Cortex of kidney (tissue), 1 donor: ENCODE data around the gene PRKCZ.

Experiments used
- DNase-seq: peaks from one replicate; lab custom pipeline; 2025; lab: John Stamatoyannopoulos, UW

Gene PRKCZ

DNA sequence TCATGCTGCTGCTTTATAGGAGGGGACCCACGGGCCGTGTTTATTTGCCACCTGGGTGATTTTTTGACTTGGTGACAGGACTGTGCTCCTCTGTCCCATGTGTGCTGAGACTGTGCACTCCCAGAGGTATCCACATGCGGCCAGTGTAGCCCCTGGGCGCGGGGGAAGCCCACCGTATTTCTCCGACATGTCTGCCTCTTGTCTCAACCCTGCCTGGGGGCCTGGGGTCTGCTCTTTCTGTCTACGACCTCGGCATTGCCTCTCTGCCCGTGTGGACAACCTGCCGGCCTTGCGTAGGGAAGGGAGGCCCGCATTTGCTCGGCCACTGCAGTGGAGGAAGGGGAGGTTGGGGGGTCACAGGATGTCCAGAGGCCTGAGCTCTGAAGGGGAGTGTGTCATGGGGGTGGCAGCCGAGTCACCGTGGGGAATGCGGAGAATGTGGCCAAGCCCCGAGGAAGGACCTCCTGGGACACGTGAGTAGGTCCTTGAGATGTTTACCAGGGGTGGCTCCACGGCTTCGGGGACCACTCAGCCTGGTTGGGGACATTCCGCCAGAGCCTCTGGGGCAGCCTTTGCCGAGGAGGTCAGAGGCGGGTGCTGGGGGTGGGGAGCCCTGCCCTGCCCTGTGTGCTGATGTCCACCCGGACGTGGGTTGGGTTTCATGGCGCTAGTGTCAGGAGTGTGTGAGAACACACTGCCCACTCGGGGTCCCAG, 11.0 kb downstream of the PRKCZ start:
- no peak for DNase-seq

DNA sequence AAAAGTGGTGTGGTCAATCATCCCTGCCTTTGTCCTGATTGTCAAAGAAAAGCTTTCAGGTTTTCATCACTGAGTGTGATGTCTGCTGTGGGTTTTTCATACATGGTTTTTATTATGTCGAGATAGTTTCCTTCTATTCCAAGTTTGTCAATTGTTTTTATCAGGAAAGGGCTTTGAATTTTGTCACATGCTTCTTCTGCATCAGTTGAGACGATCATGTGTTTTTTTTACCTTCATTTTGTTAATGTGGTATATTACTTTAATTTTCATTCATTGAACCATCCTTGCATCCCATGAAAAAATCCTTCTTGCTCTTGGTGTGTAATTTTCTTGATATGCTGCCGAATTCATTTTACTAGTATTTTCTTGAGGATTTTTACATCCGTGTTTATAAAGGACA, 15.5 kb downstream of the PRKCZ start:
- no peak for DNase-seq

DNA sequence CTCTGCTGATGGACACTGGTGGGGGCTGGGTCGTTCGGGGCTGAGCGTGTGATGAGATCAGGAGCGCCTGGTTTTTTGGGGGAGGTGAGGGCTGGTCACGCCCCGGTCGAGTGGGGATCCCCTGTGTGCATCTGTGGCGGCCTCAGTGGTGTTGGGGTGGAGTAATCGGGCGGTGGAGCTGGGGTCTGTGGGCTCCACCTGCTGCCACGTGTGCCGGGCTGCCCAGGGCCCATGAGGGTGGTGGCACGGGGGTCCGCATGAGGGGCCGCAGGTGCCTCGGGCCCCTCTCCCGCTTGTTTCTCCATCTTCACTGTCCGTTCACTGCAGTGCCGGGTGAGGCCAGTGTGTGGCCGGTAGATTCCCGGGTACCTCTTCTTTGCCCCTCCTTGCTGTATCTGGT, 17.2 kb downstream of the PRKCZ start:
- no peak for DNase-seq

DNA sequence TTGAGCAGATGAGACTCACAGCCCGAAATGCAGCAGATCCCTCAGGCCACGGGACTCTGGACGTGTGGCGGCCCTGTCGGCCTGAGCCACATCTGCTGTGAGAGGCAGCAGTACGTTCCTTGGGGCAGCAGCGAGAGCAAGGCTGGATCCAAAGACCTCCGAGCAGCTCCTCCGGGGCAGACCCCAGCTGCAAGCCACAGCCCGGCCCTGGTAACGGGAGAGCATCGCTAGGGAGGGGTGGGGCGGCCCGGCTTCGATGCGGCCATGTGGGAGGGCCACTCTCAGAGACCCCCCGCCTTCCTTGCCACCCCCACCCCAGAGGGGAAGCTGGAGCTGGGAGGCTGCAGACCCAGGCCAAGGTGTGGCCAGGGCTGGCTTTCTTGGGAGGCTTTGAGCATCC, 17.8 kb downstream of the PRKCZ start:
- no peak for DNase-seq

DNA sequence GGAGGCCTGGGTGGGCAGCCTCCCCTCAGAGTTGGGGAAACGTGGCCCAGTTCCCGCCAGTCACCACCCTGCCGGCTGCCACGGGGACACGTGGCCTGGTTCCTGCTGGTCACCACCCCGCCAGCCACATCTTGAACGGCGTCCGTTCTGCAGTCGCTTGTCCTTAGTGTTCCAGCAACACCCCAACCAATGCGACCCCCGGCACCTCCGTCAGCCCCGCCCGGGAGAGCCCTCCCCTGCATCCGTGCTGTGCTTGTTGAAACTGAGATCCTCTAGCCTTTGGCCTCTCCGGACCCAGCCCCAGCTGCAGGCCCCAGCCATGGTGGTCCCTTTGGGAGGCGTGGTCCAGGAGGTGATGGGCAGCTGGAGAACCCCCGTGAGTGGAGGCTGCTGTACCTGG, 18.7 kb downstream of the PRKCZ start:
- no peak for DNase-seq

DNA sequence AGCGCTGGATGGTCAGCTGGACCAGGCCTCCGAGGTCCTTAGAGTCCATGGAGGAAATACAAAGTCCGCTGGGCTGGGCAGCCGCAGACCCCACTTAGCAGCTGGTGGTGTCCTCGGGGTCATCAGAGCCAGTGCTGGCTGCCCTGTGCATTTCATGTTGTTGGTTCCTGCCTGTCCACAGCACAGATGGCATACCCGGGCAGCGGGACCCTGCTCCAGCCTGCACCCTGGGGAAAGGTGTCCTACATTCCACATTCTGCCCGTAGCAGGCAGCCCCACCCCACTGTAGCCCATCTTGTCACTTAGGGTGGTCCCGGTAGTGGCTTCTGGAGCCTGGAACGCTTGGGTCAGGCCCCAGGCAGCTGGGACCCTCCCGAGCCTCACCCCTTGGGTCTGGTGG, 19.8 kb downstream of the PRKCZ start:
- DNase-seq = no peak

DNA sequence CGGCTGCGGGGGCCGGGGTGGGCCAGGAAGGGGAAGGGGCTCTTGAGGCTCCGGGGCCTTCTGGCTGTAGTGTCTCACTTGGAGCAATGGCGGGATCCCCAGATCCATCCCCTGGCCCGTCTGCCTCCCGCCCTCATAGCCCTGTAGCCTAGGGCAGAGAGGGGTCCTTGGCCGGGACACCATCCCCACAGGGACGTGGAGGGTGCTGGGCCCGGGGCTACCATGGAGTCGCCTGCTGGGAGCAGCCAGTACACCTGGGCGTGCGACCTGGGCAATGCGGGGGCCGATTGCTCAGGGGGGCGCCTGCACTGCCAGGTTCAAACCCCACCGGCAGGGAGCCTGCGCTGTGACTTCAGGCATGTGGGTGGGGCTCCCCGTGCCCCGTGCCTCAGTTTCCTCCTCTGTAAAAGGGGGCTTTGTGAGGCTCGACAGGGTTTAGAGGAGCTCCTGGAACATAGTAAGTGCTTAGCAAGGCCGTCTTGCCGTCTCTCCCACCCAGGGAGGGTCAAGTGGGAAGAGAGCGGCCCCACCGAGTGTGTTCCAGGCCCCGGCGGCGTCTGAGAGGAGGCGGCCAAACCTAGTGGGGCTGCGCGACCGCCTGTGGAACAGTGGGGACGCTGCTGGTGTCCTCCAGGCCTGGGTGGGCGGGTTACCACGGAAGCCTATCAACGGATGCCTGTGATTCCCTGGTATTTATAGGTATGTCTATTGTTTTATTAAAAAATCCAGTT, 20.8 kb downstream of the PRKCZ start:
- no peak for DNase-seq

DNA sequence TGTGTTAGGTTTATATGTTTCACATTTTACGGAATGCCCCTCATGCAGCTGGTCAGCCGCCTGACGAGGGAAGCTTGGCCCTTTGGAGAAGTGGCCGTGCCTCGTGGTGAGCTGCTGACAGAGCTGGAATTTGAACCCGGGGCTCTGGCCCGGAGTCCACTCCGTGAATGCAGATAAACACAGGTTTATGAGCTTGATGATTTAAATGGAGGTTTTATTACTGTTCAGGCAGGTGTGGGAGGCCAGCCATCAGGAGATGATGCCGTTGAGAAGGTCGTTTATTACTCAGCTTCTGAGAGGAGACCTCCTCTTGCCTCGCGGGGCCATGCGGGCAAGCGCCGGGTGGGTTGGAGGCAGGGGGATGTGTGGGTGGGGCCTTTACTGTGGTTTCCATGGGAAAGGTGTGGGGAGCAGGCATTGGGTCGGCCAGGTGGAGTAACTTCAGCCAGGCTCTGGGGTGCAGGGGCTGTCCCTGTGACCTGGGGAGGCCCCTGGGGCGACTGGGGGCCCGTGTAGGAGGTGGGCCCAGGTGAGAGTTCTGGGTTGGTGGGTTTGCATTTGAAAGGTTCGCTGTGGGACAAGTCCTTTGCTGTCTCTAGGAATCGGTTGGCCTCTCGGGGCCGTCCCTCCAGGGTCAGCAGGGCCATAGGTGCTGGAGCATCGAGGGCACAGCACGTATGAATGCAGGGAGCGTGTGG, 22.0 kb downstream of the PRKCZ start:
- no peak for DNase-seq

DNA sequence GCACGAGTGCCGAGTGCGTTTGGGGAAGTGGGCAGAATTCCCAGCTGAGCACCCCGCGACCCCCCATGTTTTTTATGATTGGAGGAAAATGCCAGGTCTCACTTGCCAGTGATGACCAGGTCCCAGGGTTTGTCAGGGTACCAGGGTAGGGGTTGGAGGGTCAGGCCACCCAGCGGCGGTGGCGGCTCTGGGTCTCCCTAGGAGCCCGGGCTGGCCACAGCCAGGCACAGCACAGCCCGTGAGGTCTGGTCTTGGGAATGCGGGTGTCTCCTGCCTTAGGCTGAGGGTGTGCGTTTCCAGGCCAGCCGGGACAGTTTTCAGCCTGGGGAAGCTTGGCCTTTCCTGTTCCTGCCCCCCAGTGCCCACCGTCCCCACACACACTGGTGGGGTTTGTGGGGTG, 22.7 kb downstream of the PRKCZ start:
- DNase-seq = no peak

DNA sequence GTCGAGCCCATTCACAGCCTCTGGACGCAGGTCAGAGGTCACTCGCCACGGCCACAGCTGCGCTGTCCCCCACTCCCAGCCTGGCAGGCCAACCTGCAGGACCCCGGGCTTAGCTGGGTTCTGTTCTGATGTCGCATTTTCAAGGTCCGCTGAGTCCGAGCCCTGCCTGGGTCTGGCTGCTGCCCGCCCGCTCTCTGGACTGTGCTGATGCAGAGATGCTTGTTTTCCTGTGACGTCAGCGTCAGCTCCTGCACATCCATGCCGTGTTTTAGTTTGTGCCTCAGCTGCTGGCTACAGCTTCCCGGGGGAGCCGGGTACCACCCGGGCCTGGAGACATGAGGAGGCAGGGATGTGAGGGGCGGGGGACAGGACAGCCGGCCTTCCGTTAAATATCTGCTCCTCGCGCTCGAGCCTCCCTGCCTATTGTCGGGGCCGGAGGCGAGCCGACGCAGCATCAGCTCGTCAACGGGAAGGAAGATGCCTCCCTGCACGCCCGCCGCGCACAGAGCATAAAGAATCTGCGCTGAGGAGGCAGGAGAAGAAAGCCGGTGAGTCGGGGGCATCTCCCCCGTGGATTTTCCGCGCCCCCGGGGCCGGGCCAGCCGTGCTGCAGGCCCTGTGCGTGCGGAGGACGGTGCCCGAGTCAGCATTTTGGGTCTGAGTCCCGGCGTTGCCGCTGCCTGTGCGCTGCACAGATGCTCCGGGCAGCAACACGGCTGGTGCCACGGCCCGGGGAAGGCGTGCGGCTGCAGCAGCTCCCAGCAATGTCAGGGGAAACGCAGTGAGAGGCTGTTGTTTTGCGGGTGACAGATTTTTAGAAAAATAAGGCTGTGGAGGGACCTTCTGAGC, 23.4 kb downstream of the PRKCZ start:
- DNase-seq = no peak

DNA sequence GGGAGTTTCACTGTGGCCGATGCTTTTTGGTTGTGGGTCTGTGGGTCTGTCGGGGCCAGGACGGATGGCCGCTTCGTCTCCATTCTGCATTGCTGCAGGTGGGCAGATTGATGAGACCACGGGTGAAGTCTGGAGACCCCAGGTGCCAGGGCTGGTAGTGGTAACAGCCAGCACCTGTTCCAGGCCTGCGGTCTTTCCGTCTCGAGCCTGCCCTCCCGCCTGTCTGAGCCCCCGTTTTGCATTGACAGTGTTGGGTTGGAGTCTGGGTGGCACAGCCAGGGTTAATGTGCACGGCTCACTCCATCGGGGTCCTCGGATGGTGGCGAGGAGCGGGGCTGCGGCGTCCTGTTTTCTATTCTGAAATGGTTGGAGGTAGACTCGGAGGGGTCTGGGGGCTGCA, 24.2 kb downstream of the PRKCZ start:
- DNase-seq = no peak

DNA sequence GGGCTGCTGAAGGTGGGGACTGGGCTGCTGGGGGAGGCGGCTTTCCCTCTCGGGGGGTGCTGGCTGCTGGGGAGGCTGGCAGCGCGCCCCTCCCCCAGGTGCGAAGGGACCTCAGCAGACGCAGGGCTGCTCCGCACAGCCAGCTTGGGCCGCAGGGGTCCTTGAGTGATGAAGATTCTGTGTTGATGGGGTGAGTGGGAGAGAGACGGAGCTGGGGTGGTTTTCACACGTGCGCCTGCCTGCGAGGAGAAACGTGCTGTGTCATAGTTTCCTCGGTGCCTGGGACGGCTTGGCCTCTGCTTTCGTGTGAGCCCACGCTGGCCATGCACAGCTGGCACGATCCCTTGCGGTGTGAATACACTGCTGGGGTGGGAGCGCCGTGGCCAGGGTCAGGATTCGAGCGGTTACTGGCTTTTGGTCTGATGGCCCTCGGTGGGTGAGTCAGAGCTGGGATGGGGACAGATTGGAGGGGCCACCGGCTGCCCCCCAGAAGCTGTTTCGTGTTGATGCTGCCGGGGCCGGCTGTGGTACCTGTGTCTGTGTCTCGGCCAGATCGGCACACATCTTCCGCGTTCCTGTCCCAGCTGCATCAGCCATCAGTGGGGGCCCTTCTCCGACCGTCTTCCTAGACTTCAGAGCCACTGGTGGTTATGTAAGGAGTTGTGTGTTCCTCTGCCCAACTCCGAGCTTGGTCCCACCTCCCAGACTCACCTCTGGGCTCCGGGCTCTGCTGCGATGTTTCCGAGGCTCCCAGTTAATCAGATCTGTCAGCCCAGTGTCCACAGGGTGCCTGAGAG, 24.9 kb downstream of the PRKCZ start:
- no peak for DNase-seq

DNA sequence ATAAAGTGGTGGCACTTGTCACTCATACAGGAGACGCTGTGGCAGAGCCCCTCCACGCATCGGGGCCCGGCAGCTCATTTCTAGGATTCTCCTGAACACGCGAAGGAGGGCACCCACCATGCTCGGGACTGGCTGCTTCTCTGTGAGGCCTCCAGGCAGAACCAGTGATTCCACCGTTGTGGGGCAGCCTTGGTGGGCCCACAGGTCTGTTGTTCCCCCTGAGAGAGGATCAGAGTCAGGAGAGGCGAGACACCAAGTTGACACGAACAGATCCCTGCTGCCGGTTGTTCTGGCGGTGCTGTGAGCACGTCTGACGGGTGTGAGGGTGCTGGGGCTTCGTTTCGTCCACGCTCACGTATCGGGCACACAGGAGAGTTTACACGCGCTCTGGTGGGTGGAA, 26.6 kb downstream of the PRKCZ start:
- DNase-seq = no peak

DNA sequence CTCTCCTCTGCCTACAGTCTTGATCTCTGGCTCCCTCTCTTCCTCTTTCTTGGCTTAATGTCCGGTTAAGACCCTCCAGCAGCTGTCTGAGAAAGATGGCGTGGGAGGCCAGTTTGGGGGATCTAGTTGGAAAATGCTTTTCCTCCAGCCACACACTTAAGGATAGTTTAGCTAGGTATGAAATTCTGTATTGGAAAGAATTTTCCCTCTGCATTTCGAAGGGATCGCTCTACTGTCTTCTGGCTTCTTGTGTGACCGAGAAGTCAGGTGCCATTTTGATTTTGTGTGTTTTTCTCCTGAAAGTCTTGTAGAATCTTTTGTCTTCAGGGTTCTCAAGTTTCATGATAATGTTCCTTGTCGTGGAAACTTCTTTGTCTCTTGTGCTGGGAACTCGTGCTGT, 28.0 kb downstream of the PRKCZ start:
- no peak for DNase-seq

DNA sequence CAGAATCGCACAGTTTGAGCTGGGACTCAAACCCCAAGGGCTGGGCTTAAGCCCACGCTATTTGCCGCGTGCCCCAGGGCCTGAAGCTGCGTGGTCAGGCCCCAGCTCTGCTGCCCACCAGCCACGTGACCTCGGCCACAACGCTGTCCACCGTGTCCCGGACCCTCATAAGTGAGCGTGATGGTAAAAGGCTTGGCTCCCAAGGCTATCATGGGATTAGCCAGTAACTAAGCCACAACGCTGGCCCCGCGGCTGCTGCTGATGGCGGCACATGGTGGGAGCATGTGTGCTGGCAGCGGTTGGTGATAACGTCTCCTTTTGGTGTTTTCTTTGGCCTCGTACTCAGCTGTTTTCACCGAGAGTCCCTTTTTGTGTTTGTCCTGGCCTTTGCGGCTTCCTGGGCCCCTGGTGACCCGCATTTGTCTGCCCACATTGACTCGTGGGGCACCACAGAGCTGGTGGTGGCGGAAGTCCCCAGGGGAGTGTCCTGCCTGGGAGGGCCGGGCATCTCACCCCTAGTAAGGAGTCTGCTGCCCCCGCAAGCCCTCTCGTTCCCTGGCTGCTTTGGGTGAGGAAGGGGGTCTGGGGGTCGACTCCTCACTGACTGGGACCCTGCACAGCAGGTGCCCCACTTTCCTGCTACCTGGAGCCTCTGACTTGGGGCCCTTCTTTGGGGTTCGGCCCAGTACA, 29.3 kb downstream of the PRKCZ start:
- no peak for DNase-seq

DNA sequence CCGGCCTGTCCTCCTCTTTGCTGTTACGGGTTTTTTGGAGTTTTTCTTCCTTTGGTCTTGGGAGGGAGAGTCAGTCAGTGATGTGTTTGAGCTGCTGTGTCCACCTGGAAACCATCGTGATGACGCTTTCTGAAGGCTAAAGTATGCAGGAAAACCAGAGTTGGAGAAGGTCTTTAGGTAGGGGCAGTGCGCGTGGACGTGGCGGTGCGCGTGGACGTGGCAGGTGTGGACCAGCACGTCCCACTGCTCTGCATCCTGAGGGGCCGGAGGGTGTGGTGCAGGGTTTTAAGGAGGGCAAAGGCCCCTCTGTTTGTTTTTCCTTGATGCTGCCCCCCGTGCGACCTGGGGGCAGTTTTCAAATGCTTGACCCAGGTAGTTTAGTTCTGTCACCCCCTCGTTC, 29.9 kb downstream of the PRKCZ start:
- no peak for DNase-seq

DNA sequence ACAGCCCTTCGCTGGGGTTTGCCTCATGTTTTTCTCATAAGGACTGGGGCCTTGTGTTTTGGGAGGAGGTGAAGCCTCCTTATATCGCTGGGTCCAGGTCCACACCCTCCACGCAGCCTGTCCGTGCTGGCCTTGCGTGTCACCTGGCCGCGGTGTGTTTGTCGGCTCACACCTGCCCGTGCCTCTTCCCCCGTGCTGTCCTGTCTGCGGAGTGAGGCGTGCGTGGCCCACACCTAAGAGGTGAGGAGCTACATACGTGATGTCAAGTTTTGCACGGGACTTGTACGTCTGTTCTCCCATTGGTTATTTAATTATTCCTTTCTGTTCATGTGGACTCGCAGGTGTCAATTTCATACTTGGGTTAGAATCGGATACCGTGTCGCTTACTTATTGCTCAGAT, 30.7 kb downstream of the PRKCZ start:
- no peak for DNase-seq

DNA sequence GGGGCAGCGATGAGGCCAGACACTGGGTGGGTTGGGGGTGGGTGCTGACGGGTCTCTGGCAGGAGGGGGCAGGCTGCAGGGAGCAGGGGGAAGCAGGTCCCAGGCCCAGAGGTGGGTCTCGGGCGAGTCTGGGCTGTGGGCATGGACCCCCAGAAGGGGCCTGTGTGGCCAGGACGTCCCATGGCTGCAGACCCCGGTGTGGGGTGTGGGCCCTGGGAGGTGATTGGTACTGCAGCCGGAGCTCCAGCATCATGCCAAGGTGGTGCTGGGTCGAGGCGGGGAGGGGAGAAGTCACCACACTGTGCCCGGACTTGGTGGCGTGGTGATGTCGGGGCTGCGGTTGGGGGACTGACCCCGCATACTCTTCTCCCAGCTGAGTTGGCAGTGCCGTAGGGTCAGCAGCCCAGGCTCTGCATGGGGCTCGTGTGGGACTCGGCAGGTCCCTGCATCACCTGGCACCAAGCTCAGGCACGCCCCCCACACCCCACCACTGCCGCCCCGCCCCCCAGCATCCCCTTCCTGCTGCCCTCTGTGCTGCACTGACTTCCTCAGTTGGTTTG, 31.2 kb downstream of the PRKCZ start:
- no peak for DNase-seq

DNA sequence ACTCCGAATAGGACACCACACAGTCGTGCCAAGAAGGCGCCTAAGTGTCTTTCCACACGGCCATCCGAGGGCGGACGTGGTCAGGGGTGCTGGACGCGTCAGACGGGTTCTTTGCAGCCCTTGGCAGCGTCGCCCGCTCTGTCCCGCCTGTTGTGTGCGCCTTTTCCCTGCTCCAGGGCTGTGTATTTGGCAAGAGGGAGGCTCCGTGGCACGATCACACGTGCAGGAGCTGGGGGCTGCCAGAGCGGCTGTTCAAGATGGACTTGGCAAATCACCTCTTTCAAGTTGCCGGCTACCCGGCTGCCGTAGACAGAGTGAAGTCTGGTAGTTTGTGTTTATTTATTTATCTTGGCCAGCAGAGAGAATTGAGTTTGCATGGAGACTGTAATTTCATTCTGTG, 31.9 kb downstream of the PRKCZ start:
- no peak for DNase-seq

DNA sequence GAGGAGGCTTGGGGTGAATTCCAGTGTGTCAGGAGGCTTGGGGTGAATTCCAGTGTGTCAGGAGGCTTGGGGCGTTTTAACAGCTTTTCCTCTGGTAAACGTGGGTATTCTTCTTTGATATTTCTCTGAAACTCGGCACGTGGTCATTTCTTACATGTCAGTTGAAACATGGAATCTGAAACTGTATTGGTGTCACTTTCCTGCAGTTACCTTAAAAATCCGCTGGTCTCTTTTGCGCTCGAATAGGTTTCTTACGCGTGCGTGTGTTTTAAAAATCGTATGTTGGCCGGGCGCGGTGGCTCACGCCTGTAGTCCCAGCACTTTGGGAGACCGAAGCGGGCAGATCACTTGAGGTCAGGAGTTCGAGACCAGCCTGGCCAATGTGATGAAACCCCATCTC, 33.5 kb downstream of the PRKCZ start:
- DNase-seq = no peak

DNA sequence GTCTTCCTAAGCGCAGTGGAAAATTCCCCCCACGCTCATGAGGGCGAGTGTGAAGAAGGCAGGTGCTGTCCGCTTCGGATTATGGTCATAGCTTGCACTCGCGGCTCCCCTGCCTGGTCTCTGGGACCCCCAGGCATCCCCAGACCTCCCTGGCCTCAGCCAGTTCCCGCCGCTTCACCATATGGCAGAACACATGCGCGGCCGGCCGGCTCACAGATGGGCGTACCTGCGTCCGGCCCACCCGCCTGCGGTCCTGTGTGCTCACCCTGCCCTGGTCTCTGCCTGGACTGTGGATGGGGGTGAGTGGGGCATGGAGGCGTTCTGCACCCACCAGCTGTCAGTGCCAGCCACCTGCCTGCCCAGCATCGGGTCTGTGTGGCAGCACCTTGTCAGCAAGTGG, 34.1 kb downstream of the PRKCZ start:
- no peak for DNase-seq
